Stimulated activated CD4-positive, alpha-beta T cell treated with anti-CD3 and anti-CD28 coated beads, Interleukin-12 subunit alpha, Interleukin-12 subunit beta, amount 100 ng/mL, for 48 hours (primary cell): ENCODE results near the gene RNU5B-1.

Source experiments
- DNase-seq, 3 donors: peaks; one replicate each; pipeline ENCODE4 v3.0.0-alpha.2; 2020; ENCODE audit warnings: low read depth in 2 of 3, low spot score in 1 of 3

RNU5B-1 gene

GRCh38 chr15:65327651-65328393, 23.3 kb downstream of the RNU5B-1 start:
- DNase-seq = no peak

DNA sequence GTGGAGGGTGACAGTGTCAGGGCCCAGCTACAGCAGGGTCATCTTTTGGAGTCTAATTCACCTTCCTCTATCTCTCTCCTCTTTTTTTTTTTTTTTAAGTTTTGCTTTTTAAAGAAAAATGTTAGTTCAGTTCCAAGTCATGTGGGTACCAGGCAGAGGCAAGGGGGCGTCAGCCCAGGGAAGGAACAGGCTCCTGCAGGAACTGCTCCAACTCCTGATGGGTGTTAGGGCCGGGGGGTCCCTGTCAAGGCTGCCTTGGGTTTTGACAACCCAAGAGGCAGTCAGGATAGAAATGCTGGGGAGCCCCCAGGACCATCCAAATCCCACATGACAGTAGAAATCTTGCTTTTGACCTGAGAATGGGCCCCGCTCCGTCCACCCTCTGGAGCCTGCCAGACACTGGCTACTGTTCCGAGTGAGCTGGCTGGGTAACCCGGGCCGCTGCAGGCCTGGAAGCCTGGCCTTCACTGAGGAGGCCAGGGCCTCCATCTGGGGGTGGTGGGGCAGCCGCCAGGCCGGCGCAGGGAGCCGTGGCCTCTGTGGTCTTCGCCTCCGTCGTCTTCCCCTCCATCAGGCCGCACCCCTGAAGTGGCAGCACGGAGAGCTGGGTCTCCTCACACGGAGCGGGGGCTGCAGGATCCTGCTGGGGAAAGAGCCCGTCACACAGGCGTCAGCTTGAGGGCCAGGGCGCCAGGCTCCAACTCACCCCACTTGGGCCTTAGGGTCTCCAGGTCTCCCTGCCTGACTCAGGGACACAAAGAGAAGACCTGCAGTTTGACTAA, 24.2 kb downstream of the RNU5B-1 start:
- DNase-seq = no peak

GRCh38 chr15:65329288-65329983, 25.0 kb downstream of the RNU5B-1 start:
- DNase-seq = no peak

DNA sequence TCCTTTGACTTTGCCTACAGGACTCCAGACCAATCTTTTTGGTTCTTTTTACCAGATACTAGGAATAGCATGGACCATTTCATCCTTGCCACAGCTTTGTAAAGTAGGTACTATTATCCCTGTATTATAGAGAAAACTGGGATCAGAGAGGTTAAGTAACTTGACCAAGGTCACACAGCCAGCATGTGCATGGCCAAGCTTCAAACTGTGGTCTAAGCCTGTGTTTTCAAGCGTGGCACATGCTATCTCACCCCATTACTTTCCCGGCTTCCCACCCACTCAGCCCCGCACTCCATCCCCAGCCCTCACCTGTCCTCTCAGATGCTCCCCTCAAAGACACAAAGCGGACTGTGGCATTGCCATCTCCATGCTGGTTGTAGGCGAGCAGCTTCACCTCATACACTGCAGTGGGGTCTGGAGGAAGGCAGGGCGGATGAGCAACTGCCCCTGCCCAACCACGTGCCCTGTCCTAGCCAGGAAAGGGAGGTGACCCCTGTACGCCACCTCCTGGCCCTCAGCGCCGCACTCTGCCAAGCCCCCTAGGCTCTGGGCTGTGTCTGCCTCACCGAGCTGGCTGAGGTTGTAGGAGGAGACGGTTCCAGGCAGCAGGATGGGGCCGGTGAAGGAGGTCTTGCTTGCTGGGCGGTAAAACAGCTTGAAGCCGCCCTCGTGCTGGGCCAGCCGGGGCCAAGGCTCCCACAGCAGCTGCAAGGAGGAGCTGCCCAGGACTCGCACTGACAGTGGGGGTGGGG, 25.7 kb downstream of the RNU5B-1 start:
- DNase-seq = no peak

DNA sequence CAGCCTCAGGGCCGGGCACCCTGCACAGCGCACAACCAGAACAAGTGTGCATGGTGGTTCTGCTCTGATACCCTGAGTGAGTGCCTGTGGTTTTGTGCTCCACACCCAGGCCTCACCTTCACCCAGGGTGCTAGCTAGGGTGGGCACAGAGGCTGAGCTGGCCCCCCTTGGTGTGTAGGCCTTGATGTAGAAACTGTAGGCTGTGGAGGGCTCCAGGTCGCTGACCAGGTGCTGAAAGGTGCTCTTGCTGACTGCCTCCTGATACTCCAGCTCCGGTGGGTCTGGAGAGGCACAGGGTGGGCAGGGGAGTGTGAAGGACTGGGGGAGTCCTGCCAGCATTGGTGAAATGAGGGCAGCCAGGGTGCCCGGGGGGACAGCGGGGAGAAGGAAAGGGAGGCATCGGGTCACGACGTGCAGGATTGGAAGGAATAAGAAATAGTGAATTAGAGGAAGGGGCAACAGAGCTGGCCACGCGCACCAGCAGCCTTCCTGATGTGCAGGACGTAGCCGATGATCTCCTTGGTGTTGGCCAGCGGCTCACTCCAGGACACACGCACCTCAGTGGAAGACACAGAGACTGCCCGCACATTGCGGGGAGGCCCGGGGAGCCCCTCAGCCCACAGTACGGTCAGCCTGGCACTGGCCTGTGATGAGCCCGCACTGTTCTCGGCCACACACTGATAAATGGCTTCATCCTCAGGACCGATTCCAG, 26.6 kb downstream of the RNU5B-1 start:
- DNase-seq = no peak

DNA sequence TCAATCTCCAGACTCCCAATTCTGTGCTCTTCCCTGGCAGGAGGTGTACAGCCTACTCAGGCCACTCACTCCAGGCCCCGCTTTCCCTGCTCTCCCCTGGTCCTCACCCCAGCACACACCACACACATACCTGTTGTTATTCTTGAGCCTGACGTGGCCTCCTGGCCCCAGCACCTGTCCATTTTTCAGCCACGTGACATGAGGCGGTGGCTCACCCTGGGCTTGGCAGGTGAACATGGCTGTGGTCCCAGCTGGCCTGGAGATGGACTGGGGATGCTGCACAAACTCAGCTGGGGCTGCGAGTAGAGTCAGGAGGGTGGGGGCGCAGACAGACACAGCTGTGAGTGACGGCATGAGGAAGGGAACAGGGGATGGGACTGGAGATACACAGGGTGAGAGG, 27.3 kb downstream of the RNU5B-1 start:
- DNase-seq = no peak

DNA sequence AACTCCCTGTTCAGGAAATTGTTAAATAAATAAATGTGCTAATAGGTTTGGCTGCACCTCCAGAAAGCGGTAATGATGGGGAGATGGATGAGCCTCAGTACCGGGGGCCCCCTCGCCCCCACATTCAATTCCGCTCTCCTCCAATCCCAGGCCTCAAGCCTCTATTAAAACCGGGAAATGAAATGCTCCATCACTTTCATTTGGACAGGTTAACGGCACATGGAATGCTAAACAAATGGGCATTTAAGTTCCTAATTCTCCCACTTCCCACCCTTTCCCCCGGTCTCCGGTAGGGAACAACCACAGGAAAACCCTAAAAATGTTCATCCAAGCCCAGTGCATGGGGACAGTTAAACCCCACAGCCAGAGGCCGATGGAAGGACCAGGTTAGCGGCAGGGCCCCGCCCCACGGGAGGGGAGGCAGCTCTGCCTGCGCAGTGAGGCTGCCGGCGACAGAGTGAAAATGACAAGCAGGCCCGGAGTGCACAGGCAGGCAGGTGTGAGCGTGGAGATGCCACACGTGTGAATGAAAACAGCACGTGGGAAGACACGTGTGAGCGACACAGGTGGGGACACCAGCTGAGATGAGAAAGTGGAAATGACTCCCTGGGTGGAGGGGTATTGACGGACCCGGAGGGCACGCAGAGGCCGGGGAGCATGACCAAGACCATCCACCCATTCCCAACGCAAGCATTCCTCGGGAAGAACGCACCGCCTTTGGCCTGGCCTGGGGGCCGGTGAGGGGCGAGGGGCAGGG, 28.1 kb downstream of the RNU5B-1 start:
- no peak for DNase-seq

DNA sequence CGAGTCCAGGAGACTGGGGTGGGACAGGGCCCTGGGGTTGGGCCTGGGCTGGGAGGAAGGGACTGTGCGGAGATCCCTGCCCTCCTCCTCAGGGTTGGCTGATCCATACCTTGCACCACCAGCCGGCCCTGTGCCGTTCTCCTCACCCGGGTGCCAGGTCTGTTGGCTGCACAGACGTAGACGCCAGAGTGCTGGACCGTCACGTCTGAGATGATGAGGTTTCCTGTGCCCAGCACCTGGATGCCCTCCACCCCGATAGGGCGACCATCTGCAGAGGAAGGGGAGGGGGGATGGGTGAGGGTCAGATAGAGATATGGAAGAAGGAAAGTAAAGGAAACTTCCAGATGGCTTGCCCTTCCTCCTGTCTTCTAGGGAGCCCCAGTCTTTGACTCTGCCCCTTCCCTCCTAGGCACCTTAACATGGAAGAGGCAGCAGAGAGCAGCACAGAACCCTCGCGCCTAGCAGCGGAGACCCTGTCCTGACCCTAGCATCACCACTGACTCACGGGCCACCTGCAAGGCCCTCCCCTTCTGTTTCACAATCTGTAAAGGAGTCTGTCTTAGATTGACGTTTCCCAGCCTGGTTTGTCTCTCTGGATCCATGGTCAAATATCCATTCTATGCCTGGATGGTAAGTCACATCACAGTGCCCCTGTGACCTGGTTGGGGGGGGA, 28.8 kb downstream of the RNU5B-1 start:
- no peak for DNase-seq

GRCh38 chr15:65333856-65334255, 29.4 kb downstream of the RNU5B-1 start:
- no peak for DNase-seq

- DNase-seq = no peak
Observed at GRCh38 chr15:65334586-65335231, 30.2 kb downstream of the RNU5B-1 start.

- no peak for DNase-seq
Observed at GRCh38 chr15:65335278-65336055, 31.0 kb downstream of the RNU5B-1 start.

DNA sequence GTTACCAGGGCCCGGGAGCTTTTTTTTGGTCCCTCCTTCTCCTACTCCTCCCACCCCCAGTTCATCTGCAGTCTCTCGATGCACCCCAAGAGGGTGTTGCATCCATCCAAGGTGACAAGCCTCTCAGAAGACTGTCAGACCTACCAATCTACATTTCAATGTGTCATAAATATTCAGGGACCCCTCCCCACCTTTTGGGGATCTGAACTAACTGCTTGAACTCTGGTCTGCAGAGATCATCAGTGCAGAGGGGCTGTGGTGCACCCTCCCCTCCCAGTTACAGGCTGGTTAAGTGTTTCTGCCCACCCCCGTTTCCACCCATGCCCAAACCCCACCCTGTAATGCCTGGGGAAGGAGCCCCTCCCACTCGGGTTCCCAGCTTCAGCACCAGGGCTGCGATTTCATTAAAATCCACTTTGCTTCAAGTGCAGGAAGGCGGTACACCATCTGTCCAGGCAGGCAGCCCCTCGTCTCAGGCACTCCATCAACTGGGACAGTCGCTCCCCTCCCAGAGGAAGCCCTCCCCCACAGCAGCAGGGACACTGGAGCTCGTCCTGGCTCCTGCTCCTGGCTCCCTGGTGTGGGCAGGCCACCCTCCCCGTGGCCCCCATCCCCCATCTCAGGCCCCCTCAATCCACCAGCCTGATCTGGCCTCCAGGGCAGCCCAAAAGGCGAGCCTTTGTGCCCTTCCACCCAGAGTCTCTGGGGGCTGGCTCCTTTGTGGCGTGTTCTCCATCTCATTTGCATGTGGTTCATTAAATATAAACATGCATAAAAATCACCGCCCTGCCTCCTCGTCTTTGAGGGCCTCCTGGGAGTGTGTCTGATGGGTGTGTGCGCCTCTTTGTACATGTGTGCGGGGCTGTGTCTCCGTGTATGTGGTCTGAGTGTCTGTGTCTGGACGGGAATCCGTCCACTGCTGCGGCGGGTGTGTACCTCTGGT, 32.3 kb downstream of the RNU5B-1 start:
- no peak for DNase-seq

- DNase-seq = no peak
Observed at GRCh38 chr15:65337436-65338070, 33.1 kb downstream of the RNU5B-1 start.

DNA sequence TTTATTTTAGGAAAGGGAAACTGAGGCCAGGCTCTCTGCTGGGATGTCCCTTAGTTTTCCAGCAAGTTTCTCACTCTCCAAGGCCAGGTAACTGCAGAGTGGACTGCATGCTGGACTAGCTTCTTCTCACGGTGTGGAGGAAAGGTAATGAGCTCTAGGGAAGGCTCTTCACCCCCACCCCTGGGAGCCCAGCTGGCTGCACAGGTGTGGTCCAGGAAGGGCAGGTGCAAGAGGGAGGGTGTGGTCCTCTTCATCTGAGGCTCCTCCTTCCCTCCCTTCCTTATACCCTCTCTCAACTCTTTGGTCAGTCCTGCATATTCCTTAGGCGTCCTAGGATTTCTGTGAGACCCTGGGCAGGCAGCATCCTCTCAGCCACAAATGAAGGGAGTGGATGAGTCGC, 33.9 kb downstream of the RNU5B-1 start:
- no peak for DNase-seq

DNA sequence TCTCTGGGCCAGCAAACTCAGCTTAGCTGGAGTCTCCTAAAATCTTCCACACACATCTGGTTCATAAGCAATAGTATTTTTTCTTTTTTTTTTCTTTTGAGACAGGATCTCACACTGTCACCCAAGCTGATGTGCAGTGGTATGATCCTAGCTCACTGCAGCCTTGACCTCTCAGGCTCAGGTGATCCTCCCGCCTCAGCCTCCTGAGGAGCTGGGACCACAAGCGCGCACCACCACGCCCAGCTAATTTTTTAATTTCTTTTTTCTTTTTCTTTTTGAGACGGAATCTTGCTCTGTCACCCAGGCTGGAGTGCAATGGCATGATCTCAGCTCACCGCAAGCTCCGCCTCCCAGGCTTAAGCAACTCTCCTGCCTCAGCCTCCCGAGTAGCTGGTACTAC, 34.3 kb downstream of the RNU5B-1 start:
- no peak for DNase-seq

DNA sequence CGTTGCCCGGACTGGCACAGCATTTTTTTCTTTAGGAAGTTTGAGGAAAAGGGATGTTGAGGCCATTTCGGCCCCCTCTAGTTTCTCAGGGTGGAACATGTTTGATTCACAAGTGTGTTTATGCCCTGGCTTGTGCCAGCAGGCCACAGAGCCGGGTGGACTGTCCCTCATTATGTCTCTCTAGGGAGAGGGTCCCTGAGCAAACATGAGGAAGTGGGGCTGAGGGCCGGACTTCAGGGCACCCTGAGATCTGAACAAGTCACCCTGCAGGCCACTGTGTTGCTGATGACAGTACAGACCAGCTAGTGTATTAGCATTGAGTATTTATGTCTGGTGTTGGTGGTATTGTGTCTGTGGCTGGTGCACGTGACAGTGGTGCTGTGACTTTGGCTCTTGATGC, 34.9 kb downstream of the RNU5B-1 start:
- no peak for DNase-seq

GRCh38 chr15:65339920-65340319, 35.4 kb downstream of the RNU5B-1 start:
- no peak for DNase-seq
